Breast epithelium (tissue), 4 donors: ENCODE data around the gene ZAP70. TPM values are rescaled to one million over a fixed set of nuclear protein-coding genes. Genes with fewer than 3 reads are reported as not detected.

Experiments
- DNase-seq, 2 donors: peaks; one replicate each; pipeline ENCODE4 v3.0.0-alpha.2; 2019; ENCODE audit warnings: low spot score in 2 of 2
- H3K27ac ChIP-seq, 2 donors: fragments of 200-600 bp; sonication (generic) in 1 of 2; one replicate each; pipeline ENCODE4 v1.5.1; 2016 to 2019; ENCODE audit warnings: mild to moderate bottlenecking in 1 of 2
- H3K27me3 ChIP-seq, 2 donors: fragments of 200-600 bp; sonication (generic) in 1 of 2; one replicate each; pipeline versions ENCODE4 v1.5.1 to v1.6.0; 2017 to 2019; ENCODE audit warnings: control low read depth in 1 of 2, mild to moderate bottlenecking in 1 of 2
- H3K36me3 ChIP-seq: fragments of 200-600 bp; one replicate; pipeline ENCODE4 v1.5.1; 2019
- H3K4me1 ChIP-seq, 2 donors: fragments of 200-600 bp; sonication (generic); one replicate each; pipeline ENCODE4 v1.5.1; 2016 to 2019; ENCODE audit warnings: control low read depth in 1 of 2
- H3K4me3 ChIP-seq, 3 donors: fragments of 200-600 bp; sonication (generic); 1 replicate in 2 of 3; 2 replicates in 1 of 3; pipeline ENCODE4 v1.5.1; 2016 to 2019; ENCODE audit warnings: mild to moderate bottlenecking in 3 of 3, moderate library complexity in 2 of 3
- H3K9me3 ChIP-seq, 2 donors: fragments of 200-600 bp; sonication (generic) in 1 of 2; one replicate each; pipeline ENCODE4 v1.5.1; 2016 to 2019; ENCODE audit warnings: control low read depth in 1 of 2
- CTCF ChIP-seq, 3 donors: fragments of 450-650 bp; IDR thresholded peaks; one replicate each; pipeline ENCODE4 v1.5.1; 2016 to 2017; ENCODE audit warnings: antibody characterized with exemption in 3 of 3, mild to moderate bottlenecking in 3 of 3, moderate library complexity in 3 of 3
- POLR2A ChIP-seq: fragments of 450-650 bp; IDR thresholded peaks from one replicate; pipeline ENCODE4 v1.6.1; 2016; ENCODE audit warnings: antibody characterized with exemption, mild to moderate bottlenecking, moderate library complexity
- POLR2AphosphoS5 ChIP-seq, 3 donors: sonication (generic); formaldehyde crosslinking; IDR thresholded peaks; one replicate each; pipeline ENCODE4 v1.6.1; 2017; ENCODE audit warnings: antibody characterized with exemption in 3 of 3
- intact Hi-C: fragments of 100-400 bp; cut with DNase I; formaldehyde crosslinking; loops from one replicate; pipeline ENCODE4 v1.15.1; 2023; ENCODE audit warnings: low total_unique reads
- total RNA-seq, 3 donors: library from RNA; depleted of rRNA; stranded (reverse); fragments of >200 nt; gene quantifications; one replicate each; pipeline ENCODE4 v1.1.0, GENCODE V29; 2016

The ZAP70 gene
- total RNA-seq, 3 donors from 2014 or later = 4.0 to 7.3 (median 4.9) TPM

DNA sequence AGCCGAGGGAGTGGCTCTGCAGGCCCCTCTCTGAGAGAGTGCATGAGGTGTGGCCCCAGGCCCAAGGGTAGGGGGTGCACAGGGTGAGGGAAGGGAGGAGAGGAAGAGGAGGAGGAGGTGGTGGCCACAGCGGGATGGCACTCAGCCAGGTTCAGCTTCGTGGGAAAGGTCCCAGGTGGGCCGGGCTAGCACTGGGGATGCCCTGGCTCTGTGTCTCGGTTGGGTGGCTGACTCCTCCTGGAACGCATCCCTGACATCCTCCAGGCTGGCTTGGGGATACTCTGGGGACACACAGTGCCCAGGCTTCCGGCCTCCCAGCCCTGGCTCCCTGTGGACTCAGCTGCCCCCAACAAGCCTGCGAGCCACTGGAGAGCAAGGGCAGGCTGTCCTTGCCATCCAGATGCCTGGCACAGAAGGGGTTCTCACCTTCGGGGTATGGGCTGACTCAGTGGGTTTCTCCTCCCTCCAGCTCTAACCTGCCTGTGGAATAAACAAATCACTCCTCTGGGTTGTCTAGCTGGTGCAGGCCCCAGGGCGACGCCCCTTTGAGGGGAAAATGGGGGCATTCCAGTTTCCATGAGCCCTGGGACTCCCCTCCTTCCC lies 582 bp upstream of the ZAP70 start:
- H3K9me3 ChIP-seq = no peaks in the 10 kb centered on the region
- no peak for TF ChIP-seq POLR2A
- no peak for TF ChIP-seq CTCF (IDR thresholded peaks at IDR 0.05)
- TF ChIP-seq POLR2AphosphoS5 (IDR thresholded peaks at IDR 0.05) = no peak
- H3K27ac ChIP-seq = no peak overlapping the region
- DNase-seq = no peak
- H3K27me3 ChIP-seq = no peaks in the 10 kb centered on the region
- intact Hi-C loops = no loop called here
- no peak overlapping the region for H3K4me3 ChIP-seq
- no peaks in the 10 kb centered on the region for H3K36me3 ChIP-seq
- no peaks in the 10 kb centered on the region for H3K4me1 ChIP-seq

GRCh38 chr2:97714084-97714949 lies 941 bp downstream of the ZAP70 start:
- intact Hi-C loops = loop anchor here (2.0 kb wide), 1 partner anchor 28 kb away; no protein-coding TSS in a partner anchor

DNA sequence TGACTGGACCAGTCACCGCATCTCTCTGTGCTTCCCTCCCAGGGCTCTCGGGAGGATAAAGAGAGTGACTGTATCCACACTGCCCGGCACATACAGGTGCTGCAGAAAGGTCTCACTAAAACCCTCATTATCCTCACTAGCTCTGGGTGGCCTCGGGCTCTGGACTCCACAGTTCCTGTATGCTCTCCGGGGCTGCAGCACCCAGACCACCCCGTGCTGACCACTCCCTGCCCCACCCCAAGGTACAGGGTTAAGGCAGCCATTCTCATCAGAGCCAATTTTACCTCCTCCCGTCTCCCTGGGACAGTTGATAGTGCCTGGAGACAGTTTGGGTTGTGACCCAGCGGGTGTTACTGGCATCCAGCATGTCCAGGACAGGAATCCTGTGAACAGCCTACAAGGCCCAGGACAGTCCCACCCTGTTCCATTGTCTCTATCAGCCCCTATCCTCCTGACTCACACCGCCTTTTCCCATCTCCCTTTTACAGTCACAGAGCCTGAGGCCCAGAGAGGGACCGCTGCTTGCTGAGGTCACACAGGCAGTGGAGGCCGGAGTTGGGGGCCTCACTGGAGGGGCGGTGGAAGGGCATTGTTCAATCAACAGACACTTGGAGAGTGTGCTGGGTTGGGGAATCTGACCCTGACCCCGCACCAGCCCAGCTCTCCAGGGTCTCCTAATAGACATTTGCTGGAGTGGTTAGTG lies 1.7 kb downstream of the ZAP70 start:
- no peak for DNase-seq
- intact Hi-C loops = loop anchor here (2.0 kb wide), 1 partner anchor 28 kb away; no protein-coding TSS in a partner anchor
- TF ChIP-seq POLR2A (no peak), POLR2AphosphoS5 (IDR thresholded peaks at IDR 0.05) (no peak)
- no peak overlapping the region for H3K4me3 ChIP-seq
- H3K9me3 ChIP-seq = no peaks in the 10 kb centered on the region
- no peak overlapping the region for H3K27ac ChIP-seq
- no peaks in the 10 kb centered on the region for H3K36me3 ChIP-seq
- H3K27me3 ChIP-seq = no peaks in the 10 kb centered on the region
- no peaks in the 10 kb centered on the region for H3K4me1 ChIP-seq

More at GRCh38 chr2:97714084-97714949, 941 bp downstream of the ZAP70 start:
- no peaks in the 10 kb centered on the region for H3K4me1 ChIP-seq
- no peak for TF ChIP-seq CTCF (IDR thresholded peaks at IDR 0.05)
- no peak for TF ChIP-seq POLR2AphosphoS5 (IDR thresholded peaks at IDR 0.05)
- TF ChIP-seq POLR2A = no peak
- no peak for DNase-seq
- no peaks in the 10 kb centered on the region for H3K27me3 ChIP-seq
- no peaks in the 10 kb centered on the region for H3K36me3 ChIP-seq
- H3K4me3 ChIP-seq = peak overlapping the region in 2 of 3 donors; percentile 13 to 28
- no peaks in the 10 kb centered on the region for H3K9me3 ChIP-seq
- H3K27ac ChIP-seq = no peak overlapping the region

DNA sequence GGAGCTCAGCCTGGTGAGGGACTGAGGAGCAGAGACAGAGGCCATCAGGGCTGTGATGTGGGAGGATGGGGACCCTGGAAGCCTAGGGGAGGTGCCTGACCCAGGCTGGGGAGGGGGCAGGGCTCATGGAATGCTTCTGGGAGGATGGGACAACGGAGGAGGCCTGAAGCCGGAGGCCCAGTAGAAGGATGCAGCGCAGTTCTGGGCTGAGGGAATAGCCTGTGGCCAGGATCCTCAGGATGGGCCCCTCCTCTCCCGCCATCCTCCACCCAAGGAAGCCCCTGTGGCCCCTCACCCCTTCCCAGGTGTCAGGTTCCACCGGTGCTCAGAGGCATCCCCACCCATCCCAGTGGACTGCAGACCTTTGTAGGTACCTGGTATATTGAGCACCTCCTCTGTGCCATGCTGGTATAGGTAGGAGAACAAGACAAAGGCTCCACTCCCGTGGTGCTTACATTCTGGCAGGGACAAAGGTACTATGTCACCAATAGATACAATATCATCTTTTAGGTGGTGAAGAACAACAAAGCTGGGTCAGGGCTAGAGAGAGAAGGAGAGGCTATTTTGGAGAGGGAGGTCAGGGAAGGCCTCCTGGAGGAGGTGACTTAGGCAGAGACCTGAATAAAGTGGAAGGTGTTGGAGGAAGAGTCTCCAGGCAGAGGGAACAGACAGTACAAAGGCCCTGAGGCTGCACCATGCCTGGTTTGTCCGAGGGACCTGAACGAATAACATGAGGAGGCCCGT lies 2.7 kb downstream of the ZAP70 start:
- DNase-seq = no peak
- TF ChIP-seq CTCF (IDR thresholded peaks at IDR 0.05) (no peak), POLR2AphosphoS5 (IDR thresholded peaks at IDR 0.05) (no peak), POLR2A (no peak)
- Histone ChIP-seq H3K27ac (no peak overlapping the region), H3K4me3 (no peak overlapping the region), H3K27me3 (no peaks in the 10 kb centered on the region), H3K36me3 (no peaks in the 10 kb centered on the region), H3K9me3 (no peaks in the 10 kb centered on the region), H3K4me1 (no peaks in the 10 kb centered on the region)
- intact Hi-C loops = loop anchor here (2.0 kb wide), 1 partner anchor 27 kb away; no protein-coding TSS in a partner anchor
